ENCODE results near the gene GALNT6. TPM values are rescaled to one million over a fixed set of nuclear protein-coding genes. Genes with fewer than 3 reads are reported as not detected.
A peak's percentile ranks its signal among the peaks of the same experiment; 100 is the strongest.

The GALNT6 gene
- total RNA-seq, 1 donor from 2014 or later = 0.90 TPM

DNA sequence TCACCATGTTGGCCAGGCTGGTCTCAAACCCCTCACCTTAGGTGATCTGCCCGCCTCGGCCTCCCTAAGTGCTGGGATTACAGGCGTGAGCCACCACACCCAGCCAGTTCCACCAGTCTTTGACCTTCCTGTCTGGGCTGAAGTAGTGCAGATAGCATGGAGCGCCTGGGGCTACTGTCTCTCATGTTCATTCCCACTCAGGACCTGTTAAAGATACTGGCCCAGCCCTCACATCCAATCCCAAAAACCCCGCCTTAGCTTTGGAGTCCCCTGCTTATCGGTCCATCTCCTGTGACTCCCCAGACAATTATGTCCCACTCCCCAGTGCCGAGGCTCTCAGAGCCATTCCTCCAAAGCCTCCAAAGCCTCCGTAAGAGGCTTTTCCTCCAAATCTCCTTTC is 32.7 kb downstream of the GALNT6 start:
- Mint-ChIP-seq H3K27me3 (ENCODE audit: low read depth) (no peaks in the 10 kb centered on the region), H3K9me3 (ENCODE audit: low read depth) (no peaks in the 10 kb centered on the region)

DNA sequence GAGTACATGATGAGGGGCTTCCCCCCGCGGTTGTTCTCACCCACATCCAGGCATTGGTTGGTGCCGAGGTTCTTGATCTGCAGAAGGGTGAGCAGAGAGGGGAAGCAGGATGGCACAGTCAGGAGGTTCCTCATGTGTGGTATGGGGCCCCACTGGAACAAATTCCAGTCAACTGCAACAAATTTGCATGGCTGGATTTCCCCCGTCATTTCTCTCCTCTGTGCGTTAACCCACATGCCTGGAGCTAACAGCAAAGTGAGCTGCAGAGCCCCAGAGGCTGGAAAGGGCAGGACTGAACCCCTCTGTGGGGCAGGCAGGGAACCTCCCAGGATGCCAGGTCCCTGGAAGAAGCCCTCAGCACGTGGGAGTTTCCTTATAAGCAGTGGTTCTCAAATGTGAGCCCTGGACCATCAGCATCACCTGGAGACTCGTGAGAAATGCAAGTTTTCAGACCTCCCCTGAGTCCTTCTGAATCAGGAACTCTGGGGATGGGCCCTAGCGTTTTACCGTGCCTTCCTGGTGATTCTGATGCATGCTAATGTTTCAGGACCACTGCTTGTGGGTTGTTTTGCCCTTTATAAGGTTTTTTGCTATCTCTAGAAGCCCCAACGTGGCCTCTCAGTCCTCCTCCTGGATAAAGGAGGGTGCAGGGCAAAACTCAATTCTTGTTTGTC is 33.7 kb downstream of the GALNT6 start:
- TF ChIP-seq, protein P1, sequence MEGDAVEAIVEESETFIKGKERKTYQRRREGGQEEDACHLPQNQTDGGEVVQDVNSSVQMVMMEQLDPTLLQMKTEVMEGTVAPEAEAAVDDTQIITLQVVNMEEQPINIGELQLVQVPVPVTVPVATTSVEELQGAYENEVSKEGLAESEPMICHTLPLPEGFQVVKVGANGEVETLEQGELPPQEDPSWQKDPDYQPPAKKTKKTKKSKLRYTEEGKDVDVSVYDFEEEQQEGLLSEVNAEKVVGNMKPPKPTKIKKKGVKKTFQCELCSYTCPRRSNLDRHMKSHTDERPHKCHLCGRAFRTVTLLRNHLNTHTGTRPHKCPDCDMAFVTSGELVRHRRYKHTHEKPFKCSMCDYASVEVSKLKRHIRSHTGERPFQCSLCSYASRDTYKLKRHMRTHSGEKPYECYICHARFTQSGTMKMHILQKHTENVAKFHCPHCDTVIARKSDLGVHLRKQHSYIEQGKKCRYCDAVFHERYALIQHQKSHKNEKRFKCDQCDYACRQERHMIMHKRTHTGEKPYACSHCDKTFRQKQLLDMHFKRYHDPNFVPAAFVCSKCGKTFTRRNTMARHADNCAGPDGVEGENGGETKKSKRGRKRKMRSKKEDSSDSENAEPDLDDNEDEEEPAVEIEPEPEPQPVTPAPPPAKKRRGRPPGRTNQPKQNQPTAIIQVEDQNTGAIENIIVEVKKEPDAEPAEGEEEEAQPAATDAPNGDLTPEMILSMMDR (IDR thresholded peaks at IDR 0.05) = no peak
- H3K4me3 Mint-ChIP-seq (ENCODE audit: unreplicated experiment) = no peak overlapping the region
- no peaks in the 10 kb centered on the region for H3K27me3 Mint-ChIP-seq (ENCODE audit: low read depth)
- no peaks in the 10 kb centered on the region for H3K9me3 Mint-ChIP-seq (ENCODE audit: low read depth)
- H3K27ac Mint-ChIP-seq (ENCODE audit: unreplicated experiment) = no peak overlapping the region
- no peaks in the 10 kb centered on the region for H3K36me3 Mint-ChIP-seq (ENCODE audit: low read depth)
- no peaks in the 10 kb centered on the region for H3K4me1 Mint-ChIP-seq (ENCODE audit: low read depth)
- DNase-seq (ENCODE audit: low spot score) = no peak

More for the DNA sequence above, 32.7 kb downstream of the GALNT6 start:
- DNase-seq (ENCODE audit: low spot score) = no peak
- H3K36me3 Mint-ChIP-seq (ENCODE audit: low read depth) = no peaks in the 10 kb centered on the region
- peaks cover 3% of the 10 kb centered on the region for H3K4me1 Mint-ChIP-seq (ENCODE audit: low read depth)
- TF ChIP-seq, protein P1 (IDR thresholded peaks at IDR 0.05) = no peak
- no peak overlapping the region for H3K4me3 Mint-ChIP-seq (ENCODE audit: unreplicated experiment)
- H3K27ac Mint-ChIP-seq (ENCODE audit: unreplicated experiment) = no peak overlapping the region

DNA sequence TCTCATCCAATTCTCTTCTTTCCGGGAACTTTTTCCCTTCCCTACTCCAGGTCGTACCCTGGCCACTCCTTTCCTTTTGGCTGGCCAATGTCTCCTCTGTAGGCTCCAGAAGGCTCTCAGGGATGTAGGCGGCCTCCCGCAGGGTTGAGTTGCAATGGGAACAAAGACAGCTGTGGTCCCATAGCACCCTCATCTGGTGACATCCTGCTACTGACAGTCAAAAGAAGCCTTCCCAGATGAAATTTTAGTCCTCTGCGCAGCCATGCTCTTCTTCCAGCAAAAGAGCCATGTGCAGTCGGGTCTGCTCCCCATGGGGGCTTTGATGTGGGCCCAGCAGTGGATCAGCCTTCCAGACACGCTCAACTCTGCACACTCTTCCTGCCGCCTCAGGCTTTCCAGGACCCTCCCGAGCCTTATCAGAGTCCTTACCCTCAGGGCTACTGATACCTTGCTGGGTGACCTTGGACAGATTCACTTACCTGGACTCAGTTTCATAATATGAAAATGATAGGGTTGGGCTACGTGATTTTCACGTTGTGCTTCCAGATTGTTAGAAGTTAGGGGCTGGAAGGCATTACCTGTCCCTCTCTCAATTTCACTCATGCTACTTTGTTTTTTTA is 39.2 kb downstream of the GALNT6 start:
- H3K36me3 Mint-ChIP-seq (ENCODE audit: low read depth) = no peaks in the 10 kb centered on the region
- H3K27ac Mint-ChIP-seq (ENCODE audit: unreplicated experiment) = no peak overlapping the region
- no peaks in the 10 kb centered on the region for H3K9me3 Mint-ChIP-seq (ENCODE audit: low read depth)
- no peak overlapping the region for H3K4me3 Mint-ChIP-seq (ENCODE audit: unreplicated experiment)
- no peaks in the 10 kb centered on the region for H3K4me1 Mint-ChIP-seq (ENCODE audit: low read depth)
- no peak for DNase-seq (ENCODE audit: low spot score)
- H3K27me3 Mint-ChIP-seq (ENCODE audit: low read depth) = no peaks in the 10 kb centered on the region
- TF ChIP-seq, protein P1 (IDR thresholded peaks at IDR 0.05) = peak; percentile 82

DNA sequence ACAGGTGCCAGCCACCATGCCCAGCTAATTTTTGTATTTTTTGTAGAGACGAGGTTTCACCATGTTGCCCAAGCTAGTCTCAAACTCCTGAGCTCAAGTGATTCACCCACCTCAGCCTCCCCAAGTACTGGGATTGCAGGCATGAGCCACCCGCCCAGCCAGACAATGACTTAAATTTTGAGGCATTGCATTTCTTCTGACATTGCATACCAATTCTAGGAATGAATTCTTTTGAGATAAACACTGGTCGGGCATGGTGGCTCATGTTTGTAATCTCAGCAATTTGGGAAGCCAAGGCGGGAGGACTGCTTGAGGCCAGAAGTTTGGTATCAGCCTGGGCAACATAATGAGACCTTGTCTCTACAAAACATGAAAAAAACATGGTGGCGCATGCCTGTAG is 42.2 kb downstream of the GALNT6 start:
- H3K4me1 Mint-ChIP-seq (ENCODE audit: low read depth) = peaks cover 7% of the 10 kb centered on the region
- H3K27me3 Mint-ChIP-seq (ENCODE audit: low read depth) = no peaks in the 10 kb centered on the region
- no peak overlapping the region for H3K4me3 Mint-ChIP-seq (ENCODE audit: unreplicated experiment)
- TF ChIP-seq, protein P1 (IDR thresholded peaks at IDR 0.05) = no peak
- no peak for DNase-seq (ENCODE audit: low spot score)
- no peak overlapping the region for H3K27ac Mint-ChIP-seq (ENCODE audit: unreplicated experiment)
- no peaks in the 10 kb centered on the region for H3K36me3 Mint-ChIP-seq (ENCODE audit: low read depth)
- H3K9me3 Mint-ChIP-seq (ENCODE audit: low read depth) = no peaks in the 10 kb centered on the region

DNA sequence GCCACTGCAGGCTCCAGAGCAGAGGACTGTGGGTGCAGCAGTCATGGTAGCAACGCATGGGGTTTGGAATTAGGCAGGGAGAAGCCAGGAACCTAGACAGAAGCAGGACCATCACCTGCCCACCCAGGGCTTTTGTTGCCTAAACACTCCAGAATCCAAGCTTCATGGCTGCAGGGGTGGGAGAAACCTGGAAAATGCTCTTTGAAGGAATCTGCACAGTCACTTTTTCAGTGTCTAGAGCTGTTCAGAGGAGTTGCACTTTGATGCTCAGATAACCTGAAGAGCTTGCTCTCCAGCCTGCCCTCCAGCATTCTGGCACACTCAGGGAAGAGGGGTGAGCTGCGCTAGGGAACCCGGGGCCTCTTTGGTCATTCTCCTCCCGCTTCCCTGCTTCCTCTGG is 43.1 kb downstream of the GALNT6 start:
- no peak overlapping the region for H3K27ac Mint-ChIP-seq (ENCODE audit: unreplicated experiment)
- peaks cover 7% of the 10 kb centered on the region for H3K4me1 Mint-ChIP-seq (ENCODE audit: low read depth)
- H3K9me3 Mint-ChIP-seq (ENCODE audit: low read depth) = no peaks in the 10 kb centered on the region
- no peak overlapping the region for H3K4me3 Mint-ChIP-seq (ENCODE audit: unreplicated experiment)
- DNase-seq (ENCODE audit: low spot score) = no peak
- H3K36me3 Mint-ChIP-seq (ENCODE audit: low read depth) = no peaks in the 10 kb centered on the region
- TF ChIP-seq, protein P1 (IDR thresholded peaks at IDR 0.05) = no peak
- H3K27me3 Mint-ChIP-seq (ENCODE audit: low read depth) = no peaks in the 10 kb centered on the region

All from chondrocyte (in vitro differentiated cells).